Trophoblast cell (in vitro differentiated cells and primary cell): Measurements from ENCODE around the gene OGDH.

Source experiments
- DNase-seq, 2 donors: peaks; one replicate each; pipeline ENCODE4 v3.0.0-alpha.2; 2016
- H2AFZ ChIP-seq: 2 replicates; pipeline ENCODE4 v1.6.1; 2013; ENCODE audit warnings: low read length, moderate library complexity, mild to moderate bottlenecking; ENCODE audit not compliant: insufficient read depth, poor library complexity
- H2AK5ac ChIP-seq: 2 replicates; pipeline ENCODE4 v1.6.1; 2013; ENCODE audit warnings: mild to moderate bottlenecking, low read length
- H2BK120ac ChIP-seq: 2 replicates; pipeline ENCODE4 v1.6.1; 2013; ENCODE audit warnings: low read length, mild to moderate bottlenecking, moderate library complexity; ENCODE audit not compliant: insufficient read depth, poor library complexity
- H2BK12ac ChIP-seq: 2 replicates; pipeline ENCODE4 v1.6.1; 2013; ENCODE audit warnings: mild to moderate bottlenecking, low read length, moderate library complexity
- H2BK5ac ChIP-seq: 2 replicates; pipeline ENCODE4 v1.6.1; 2013; ENCODE audit warnings: low read length, low read depth, moderate library complexity, mild to moderate bottlenecking; ENCODE audit not compliant: poor library complexity
- H3K14ac ChIP-seq: 2 replicates; pipeline ENCODE4 v1.6.1; 2013; ENCODE audit warnings: mild to moderate bottlenecking, low read length
- H3K18ac ChIP-seq: 2 replicates; pipeline ENCODE4 v1.6.1; 2013; ENCODE audit warnings: mild to moderate bottlenecking, low read length
- H3K23ac ChIP-seq: 2 replicates; pipeline ENCODE4 v1.6.1; 2013; ENCODE audit warnings: low read length
- H3K27ac ChIP-seq: 2 replicates; pipeline ENCODE4 v1.5.1; 2013; ENCODE audit warnings: low read depth, mild to moderate bottlenecking, inconsistent platforms, low read length, moderate library complexity
- H3K27me3 ChIP-seq: 2 replicates; pipeline ENCODE4 v1.6.1; 2013; ENCODE audit warnings: inconsistent platforms, mild to moderate bottlenecking, low read length, moderate library complexity; ENCODE audit not compliant: insufficient read depth
- H3K36me3 ChIP-seq, 2 experiments: 1 replicate in 1 of 2; 2 replicates in 1 of 2; pipeline ENCODE4 v1.6.1; 2013; ENCODE audit warnings: low read length in 2 of 2, mild to moderate bottlenecking in 2 of 2, moderate library complexity in 1 of 2; ENCODE audit not compliant: insufficient read depth in 2 of 2, control insufficient read depth in 1 of 2
- H3K4ac ChIP-seq: 2 replicates; pipeline ENCODE4 v1.6.1; 2013; ENCODE audit warnings: low read depth, mild to moderate bottlenecking, low read length, moderate library complexity
- H3K4me1 ChIP-seq, 2 experiments: 1 replicate in 1 of 2; 2 replicates in 1 of 2; pipeline ENCODE4 v1.6.1; 2013; ENCODE audit warnings: low read length in 2 of 2, mild to moderate bottlenecking in 2 of 2, moderate library complexity in 1 of 2; ENCODE audit not compliant: insufficient read depth in 2 of 2, control insufficient read depth in 1 of 2
- H3K4me2 ChIP-seq: 2 replicates; pipeline ENCODE4 v1.6.1; 2013; ENCODE audit warnings: inconsistent platforms, mild to moderate bottlenecking, low read length, moderate library complexity
- H3K4me3 ChIP-seq: 2 replicates; pipeline ENCODE4 v1.5.1; 2013; ENCODE audit warnings: mild to moderate bottlenecking, low read depth, low read length, inconsistent platforms
- H3K79me1 ChIP-seq: one replicate; pipeline ENCODE4 v1.6.1; 2013; ENCODE audit warnings: low read length
- H3K79me2 ChIP-seq: 2 replicates; pipeline ENCODE4 v1.6.1; 2013; ENCODE audit warnings: low read length, mild to moderate bottlenecking; ENCODE audit not compliant: control insufficient read depth, insufficient read depth, poor library complexity
- H3K9ac ChIP-seq: 2 replicates; pipeline ENCODE4 v1.6.1; 2013; ENCODE audit warnings: mild to moderate bottlenecking, low read length
- H3K9me3 ChIP-seq: 2 replicates; pipeline ENCODE4 v1.6.1; 2013; ENCODE audit warnings: low read depth, mild to moderate bottlenecking, control low read depth, inconsistent platforms, low read length; ENCODE audit not compliant: insufficient read depth
- H4K12ac ChIP-seq: 2 replicates; pipeline ENCODE4 v1.6.1; 2013; ENCODE audit warnings: low read depth, mild to moderate bottlenecking, low read length, moderate library complexity
- H4K8ac ChIP-seq: 2 replicates; pipeline ENCODE4 v1.6.1; 2013; ENCODE audit warnings: low read depth, mild to moderate bottlenecking, low read length, moderate library complexity
- H4K91ac ChIP-seq: one replicate; pipeline ENCODE4 v1.6.1; 2013; ENCODE audit warnings: low read depth, mild to moderate bottlenecking, low read length, moderate library complexity
- WGBS: extraction: QIAGEN DNeasy Blood & Tissue Kit; methylation state at CpG from one replicate; pipeline ENCODE4 v1.1.7; 2013; ENCODE audit warnings: missing lambda C conversion rate; ENCODE audit not compliant: insufficient read length, insufficient coverage; ENCODE audit errors: extremely low coverage; 5-methylcytosine and 5-hydroxymethylcytosine counted together

OGDH gene

GRCh38 chr7:44565097-44565794 is 41.2 kb upstream of the OGDH start:
- no peaks in the 10 kb centered on the region for H3K27me3 ChIP-seq
- H4K12ac ChIP-seq: no peak overlapping the region
- no peak overlapping the region for H4K8ac ChIP-seq
- H2BK12ac ChIP-seq: no peak overlapping the region
- H3K4ac ChIP-seq: no peak overlapping the region
- no peak overlapping the region for H2AFZ ChIP-seq
- H3K9ac ChIP-seq: no peak overlapping the region
- H3K4me1 ChIP-seq: no peaks in the 10 kb centered on the region
- no peak overlapping the region for H2BK5ac ChIP-seq
- H4K91ac ChIP-seq: no peak overlapping the region
- H3K9me3 ChIP-seq: no peaks in the 10 kb centered on the region
- no peak overlapping the region for H2AK5ac ChIP-seq
- H3K36me3 ChIP-seq: peaks cover 62 to 66% of the 10 kb centered on the region in 2 experiments
- no peak overlapping the region for H3K14ac ChIP-seq
- DNase-seq: peak; percentile 64 to 81
- no peaks in the 10 kb centered on the region for H3K79me2 ChIP-seq
- H2BK120ac ChIP-seq: no peak overlapping the region
- H3K23ac ChIP-seq: no peak overlapping the region
- no CpG with 5 or more reads among the region's 13 CpGs for WGBS
- H3K27ac ChIP-seq: no peak overlapping the region
- H3K18ac ChIP-seq: no peak overlapping the region
- no peaks in the 10 kb centered on the region for H3K79me1 ChIP-seq
- H3K4me3 ChIP-seq: no peak overlapping the region
- no peak overlapping the region for H3K4me2 ChIP-seq

GRCh38 chr7:44565795-44566559 is 40.5 kb upstream of the OGDH start:
- Histone ChIP-seq H3K18ac (no peak overlapping the region), H3K36me3 (peaks cover 69 to 73% of the 10 kb centered on the region in 2 experiments), H3K4me2 (no peak overlapping the region), H2AK5ac (no peak overlapping the region), H3K27me3 (no peaks in the 10 kb centered on the region), H4K12ac (no peak overlapping the region), H3K4me1 (no peaks in the 10 kb centered on the region), H4K91ac (no peak overlapping the region), H4K8ac (no peak overlapping the region), H3K79me1 (no peaks in the 10 kb centered on the region), H2BK12ac (no peak overlapping the region), H3K4ac (no peak overlapping the region), H3K9ac (no peak overlapping the region), H2AFZ (no peak overlapping the region), H2BK120ac (no peak overlapping the region), H3K79me2 (no peaks in the 10 kb centered on the region), H3K14ac (no peak overlapping the region), H3K9me3 (no peaks in the 10 kb centered on the region), H3K4me3 (no peak overlapping the region), H2BK5ac (no peak overlapping the region), H3K27ac (no peak overlapping the region), H3K23ac (no peak overlapping the region)
- DNase-seq: no peak
- no CpG with 5 or more reads among the region's 16 CpGs for WGBS

GRCh38 chr7:44566680-44567079 is 39.7 kb upstream of the OGDH start:
- Histone ChIP-seq H2BK5ac (no peak overlapping the region), H4K8ac (no peak overlapping the region), H3K9ac (no peak overlapping the region), H3K79me2 (no peaks in the 10 kb centered on the region), H3K4ac (no peak overlapping the region), H2AK5ac (no peak overlapping the region), H3K79me1 (no peaks in the 10 kb centered on the region), H3K18ac (no peak overlapping the region), H3K27ac (no peak overlapping the region), H3K9me3 (no peaks in the 10 kb centered on the region), H2BK120ac (no peak overlapping the region), H4K12ac (no peak overlapping the region), H4K91ac (no peak overlapping the region), H3K23ac (no peak overlapping the region), H3K4me2 (no peak overlapping the region), H3K4me1 (no peaks in the 10 kb centered on the region), H3K4me3 (no peak overlapping the region), H3K36me3 (peaks cover 74 to 80% of the 10 kb centered on the region in 2 experiments), H2BK12ac (no peak overlapping the region), H3K14ac (no peak overlapping the region), H2AFZ (no peak overlapping the region), H3K27me3 (no peaks in the 10 kb centered on the region)
- WGBS: no CpG with 5 or more reads among the region's 5 CpGs
- DNase-seq: no peak

GRCh38 chr7:44567884-44568283 is 38.5 kb upstream of the OGDH start:
- Histone ChIP-seq H2AFZ (no peak overlapping the region), H3K79me2 (peaks cover 2% of the 10 kb centered on the region), H3K27ac (no peak overlapping the region), H2BK5ac (no peak overlapping the region), H3K79me1 (no peaks in the 10 kb centered on the region), H3K9me3 (no peaks in the 10 kb centered on the region), H3K23ac (no peak overlapping the region), H2BK12ac (no peak overlapping the region), H3K4ac (no peak overlapping the region), H3K4me1 (peaks cover 2 to 4% of the 10 kb centered on the region in 2 experiments), H2BK120ac (no peak overlapping the region), H3K4me3 (no peak overlapping the region), H4K91ac (no peak overlapping the region), H2AK5ac (no peak overlapping the region), H4K8ac (no peak overlapping the region), H3K27me3 (no peaks in the 10 kb centered on the region), H3K36me3 (peaks cover 84 to 91% of the 10 kb centered on the region in 2 experiments), H3K9ac (no peak overlapping the region), H4K12ac (no peak overlapping the region), H3K4me2 (no peak overlapping the region), H3K18ac (no peak overlapping the region), H3K14ac (no peak overlapping the region)
- no peak for DNase-seq
- WGBS: no CpG with 5 or more reads among the region's 6 CpGs
